ENCODE data around the gene SLC8A3.

DNA sequence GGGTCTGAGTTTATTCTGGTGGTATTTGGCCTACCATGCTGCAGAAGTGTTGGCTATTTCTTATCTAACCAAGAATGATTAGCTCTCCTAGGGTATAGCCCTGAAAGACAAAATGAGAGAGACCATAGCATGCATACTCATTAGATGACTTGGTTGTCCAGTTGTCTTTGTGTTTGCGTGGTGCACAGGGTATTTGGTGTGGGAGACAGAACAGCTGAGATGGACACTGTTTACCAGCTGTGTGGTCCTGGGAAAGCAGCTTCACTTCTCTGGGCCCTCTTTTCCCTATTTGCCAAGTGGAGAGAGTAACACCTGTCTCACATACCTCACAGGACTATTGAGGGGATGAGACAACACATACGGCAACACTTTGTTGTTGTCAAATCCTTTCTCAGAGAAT lies 95.6 kb downstream of the SLC8A3 start:
- TF ChIP-seq, protein P1, sequence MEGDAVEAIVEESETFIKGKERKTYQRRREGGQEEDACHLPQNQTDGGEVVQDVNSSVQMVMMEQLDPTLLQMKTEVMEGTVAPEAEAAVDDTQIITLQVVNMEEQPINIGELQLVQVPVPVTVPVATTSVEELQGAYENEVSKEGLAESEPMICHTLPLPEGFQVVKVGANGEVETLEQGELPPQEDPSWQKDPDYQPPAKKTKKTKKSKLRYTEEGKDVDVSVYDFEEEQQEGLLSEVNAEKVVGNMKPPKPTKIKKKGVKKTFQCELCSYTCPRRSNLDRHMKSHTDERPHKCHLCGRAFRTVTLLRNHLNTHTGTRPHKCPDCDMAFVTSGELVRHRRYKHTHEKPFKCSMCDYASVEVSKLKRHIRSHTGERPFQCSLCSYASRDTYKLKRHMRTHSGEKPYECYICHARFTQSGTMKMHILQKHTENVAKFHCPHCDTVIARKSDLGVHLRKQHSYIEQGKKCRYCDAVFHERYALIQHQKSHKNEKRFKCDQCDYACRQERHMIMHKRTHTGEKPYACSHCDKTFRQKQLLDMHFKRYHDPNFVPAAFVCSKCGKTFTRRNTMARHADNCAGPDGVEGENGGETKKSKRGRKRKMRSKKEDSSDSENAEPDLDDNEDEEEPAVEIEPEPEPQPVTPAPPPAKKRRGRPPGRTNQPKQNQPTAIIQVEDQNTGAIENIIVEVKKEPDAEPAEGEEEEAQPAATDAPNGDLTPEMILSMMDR (IDR thresholded peaks at IDR 0.05) = no peak
- no peak for TF ChIP-seq POLR2A (IDR thresholded peaks at IDR 0.05)
